ENCODE data around the gene PRRG4. TPM values are rescaled to one million over a fixed set of nuclear protein-coding genes. Genes with fewer than 3 reads are reported as not detected.

PRRG4 gene
- total and polyA plus RNA-seq, 2 of the 13 experiments (the other 11 are each of a cell fraction or from before 2014, with no cell fraction given) = 0.24 to 0.95 TPM

- no peak overlapping the region for H3K9ac ChIP-seq (ENCODE audit: insufficient read depth, low read depth, low read length)
- H3K36me3 ChIP-seq (replicated peaks in 1 of 2; ENCODE audit: control insufficient read depth in 1 of 2, insufficient read depth in 2 of 2, low read length in 2 of 2) = no peaks in the 10 kb centered on the region
- intact Hi-C loops (cut with micrococcal nuclease; ENCODE audit: unreplicated experiment) (no loop called here), in situ Hi-C loops (cut with HindIII; ENCODE audit: extremely low pct_ligation_motif_present, low pct_unique_long_range_greater_than_20kb) (no loop called here)
- ChIA-PET POLR2A (no interaction called here), CTCF (ENCODE audit: low intra/inter-chr PET ratio, low total read pairs) (no interaction called here)
- no TSS peak for BruUV-seq (replicated peaks)
- H4K20me1 ChIP-seq (ENCODE audit: insufficient read depth, low read length) = no peaks in the 10 kb centered on the region
- FAIRE-seq (peak; percentile 34), DNase-seq (ENCODE audit: low spot score) (peak; percentile 32), ATAC-seq (peak; percentile 94)
- H3K4me2 ChIP-seq (ENCODE audit: low read depth, low read length) = peak overlapping the region; percentile 46
- H2AFZ ChIP-seq (ENCODE audit: low read length) = no peak overlapping the region
- WGBS (ENCODE audit: low lambda C conversion rate) = 0% methylated on average over 3 of the region's 3 CpGs
- no peaks in the 10 kb centered on the region for H3K27me3 ChIP-seq (ENCODE audit: control insufficient read depth in 1 of 2, insufficient read depth in 2 of 2, low read length in 2 of 2)
- no peaks in the 10 kb centered on the region for H3K9me3 ChIP-seq (ENCODE audit: low read length)
- H3K27ac ChIP-seq (ENCODE audit: extremely low read length, insufficient read depth, low read length) = peak overlapping the region; percentile 4
- H3K4me3 ChIP-seq (replicated peaks in 1 of 3; ENCODE audit: insufficient read depth in 1 of 3, low read depth in 2 of 3, low read length in 3 of 3) = no peak overlapping the region
- H3K79me2 ChIP-seq (ENCODE audit: insufficient read depth, low read length) = no peaks in the 10 kb centered on the region
- H3K4me1 ChIP-seq (ENCODE audit: insufficient read depth, low read length) = peaks cover 22% of the 10 kb centered on the region
- TF ChIP-seq PAXIP1 (CRISPR knock-in tag; conservative IDR thresholded peaks at IDR 0.05) (peak; percentile 33; the same call in 1 of the 2 replicates), SRSF9 (IDR thresholded peaks at IDR 0.05; ENCODE audit: borderline replicate concordance, insufficient read depth, low read depth, low read length, poor library complexity, severe bottlenecking) (no peak), NFAT5 (CRISPR knock-in tag; IDR thresholded peaks at IDR 0.05) (no peak), KLF12 (CRISPR knock-in tag; IDR thresholded peaks at IDR 0.05; ENCODE audit: borderline replicate concordance) (no peak), TGIF2 (CRISPR knock-in tag; IDR thresholded peaks at IDR 0.05) (no peak), PHF20 (CRISPR knock-in tag; IDR thresholded peaks at IDR 0.05) (no peak), ZNF317 (CRISPR knock-in tag; IDR thresholded peaks at IDR 0.05) (peak; percentile 66; the same call in 1 of the 2 replicates), ZNF737 (CRISPR knock-in tag; IDR thresholded peaks at IDR 0.05; ENCODE audit: borderline replicate concordance) (no peak), ZSCAN5A (CRISPR knock-in tag; IDR thresholded peaks at IDR 0.05; ENCODE audit: borderline replicate concordance) (no peak), ZUFSP (CRISPR knock-in tag; IDR thresholded peaks at IDR 0.05; ENCODE audit: borderline replicate concordance) (no peak), ZNF557 (CRISPR knock-in tag; IDR thresholded peaks at IDR 0.05) (no peak)
Observed at GRCh38 chr11:32861850-32862577, 32.3 kb downstream of the PRRG4 start.
